Vagina (tissue), 2 donors: ENCODE data around the gene MIS18A. TPM values are rescaled to one million over a fixed set of nuclear protein-coding genes. Genes with fewer than 3 reads are reported as not detected.

Experiments used
- DNase-seq, 2 donors: peaks; one replicate each; pipeline ENCODE4 v3.0.0-alpha.2; 2017; ENCODE audit errors: extremely low spot score in 2 of 2
- H3K27ac ChIP-seq: fragments of 200-600 bp; sonication (generic); one replicate; pipeline ENCODE4 v1.5.1; 2019
- H3K27me3 ChIP-seq: fragments of 200-600 bp; sonication (generic); one replicate; pipeline ENCODE4 v1.5.1; 2019
- H3K36me3 ChIP-seq, 2 donors: fragments of 200-600 bp; sonication (generic); one replicate each; pipeline ENCODE4 v1.5.1; 2017 to 2019
- H3K4me1 ChIP-seq: fragments of 200-600 bp; sonication (generic); one replicate; pipeline ENCODE4 v1.5.1; 2019
- H3K4me3 ChIP-seq, 2 donors: fragments of 200-600 bp; sonication (generic); 1 replicate in 1 of 2; 2 replicates in 1 of 2; pipeline ENCODE4 v1.5.1; 2016 to 2019
- H3K9me3 ChIP-seq: fragments of 200-600 bp; sonication (generic); one replicate; pipeline ENCODE4 v1.5.1; 2019
- CTCF ChIP-seq, 3 experiments: fragments of 450-650 bp in 2 of 3; fragments of 200-600 bp in 1 of 3; sonication (generic) in 1 of 3; IDR thresholded peaks; one replicate each; pipeline ENCODE4 v1.5.1; 2017 to 2019; ENCODE audit warnings: antibody characterized with exemption in 3 of 3, mild to moderate bottlenecking in 2 of 3, moderate library complexity in 2 of 3
- POLR2A ChIP-seq, 2 donors: fragments of 450-650 bp; IDR thresholded peaks; one replicate each; pipeline ENCODE4 v1.6.1; 2017; ENCODE audit warnings: antibody characterized with exemption in 2 of 2, mild to moderate bottlenecking in 2 of 2, moderate library complexity in 2 of 2
- POLR2AphosphoS5 ChIP-seq, 2 donors: sonication (generic); formaldehyde crosslinking; IDR thresholded peaks; one replicate each; pipeline ENCODE4 v1.9.0; 2017; ENCODE audit warnings: antibody characterized with exemption in 2 of 2, mild to moderate bottlenecking in 2 of 2, low read depth in 1 of 2; ENCODE audit not compliant: insufficient read depth in 1 of 2
- intact Hi-C: fragments of 100-400 bp; cut with DNase I; formaldehyde crosslinking; loops from one replicate; pipeline ENCODE4 v1.15.1; 2023
- total RNA-seq: library from RNA; depleted of rRNA; stranded (reverse); fragments of >200 nt; gene quantifications from one replicate; pipeline ENCODE4 v1.2.3, GENCODE V29; 2016

The MIS18A gene
- total RNA-seq, 1 donor from 2014 or later, result 3.4 TPM

DNA sequence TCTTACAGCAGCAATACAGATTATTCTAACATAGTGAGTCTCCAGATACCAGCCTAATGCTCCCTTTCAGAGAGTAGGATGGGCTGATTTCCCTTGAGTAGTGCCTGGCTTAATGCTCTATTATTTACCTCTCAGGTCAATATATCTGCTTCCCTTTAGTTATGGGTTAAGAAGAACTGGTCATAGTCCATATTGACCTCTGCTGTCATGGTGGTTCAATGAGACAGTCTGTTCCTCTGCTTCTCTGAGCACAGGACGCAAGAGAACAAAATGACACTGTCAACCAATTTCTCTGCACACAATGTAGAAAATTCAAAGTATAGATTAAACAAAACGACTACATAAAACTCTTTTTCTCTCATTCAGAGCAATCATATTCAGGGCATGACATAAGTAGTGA, 22.7 kb upstream of the MIS18A start:
- no peaks in the 10 kb centered on the region for H3K27me3 ChIP-seq
- TF ChIP-seq POLR2A (IDR thresholded peaks at IDR 0.05) (no peak), POLR2AphosphoS5 (IDR thresholded peaks at IDR 0.05; ENCODE audit: insufficient read depth in 1 of 2, low read depth in 1 of 2) (no peak), CTCF (IDR thresholded peaks at IDR 0.05) (no peak)
- H3K4me3 ChIP-seq, result no peak overlapping the region
- no peaks in the 10 kb centered on the region for H3K36me3 ChIP-seq
- no peak for DNase-seq
- H3K9me3 ChIP-seq, result no peaks in the 10 kb centered on the region
- no peaks in the 10 kb centered on the region for H3K4me1 ChIP-seq
- intact Hi-C loops, result no loop called here
- no peak overlapping the region for H3K27ac ChIP-seq

DNA sequence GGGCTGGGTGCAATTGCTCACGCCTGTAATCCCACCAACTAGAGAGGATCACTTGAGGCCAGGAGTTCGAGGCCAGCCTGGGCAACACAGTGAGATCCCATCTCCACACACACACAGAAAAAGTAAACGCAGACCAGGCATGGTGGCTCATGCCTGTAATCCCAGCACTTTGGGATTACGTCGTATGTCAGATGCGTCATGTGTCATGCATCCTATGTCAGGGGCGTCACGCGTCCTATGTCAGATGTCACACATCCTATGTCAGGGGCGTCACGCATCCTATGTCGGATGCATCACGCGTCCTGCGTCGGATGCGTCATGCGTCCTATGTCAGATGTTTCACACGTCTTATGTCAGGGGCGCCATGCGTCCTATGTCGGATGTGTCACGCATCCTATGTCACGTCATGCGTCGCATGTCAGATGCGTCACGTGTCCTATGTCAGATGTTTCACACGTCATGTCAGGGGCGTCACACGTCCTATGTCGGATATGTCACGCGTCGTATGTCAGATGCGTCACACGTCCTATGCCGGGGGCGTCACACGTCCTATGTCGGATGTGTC, 21.4 kb upstream of the MIS18A start:
- no peaks in the 10 kb centered on the region for H3K9me3 ChIP-seq
- DNase-seq, result no peak
- no peaks in the 10 kb centered on the region for H3K36me3 ChIP-seq
- H3K27ac ChIP-seq, result no peak overlapping the region
- intact Hi-C loops, result no loop called here
- H3K4me3 ChIP-seq, result no peak overlapping the region
- H3K27me3 ChIP-seq, result no peaks in the 10 kb centered on the region
- TF ChIP-seq POLR2AphosphoS5 (IDR thresholded peaks at IDR 0.05; ENCODE audit: insufficient read depth in 1 of 2, low read depth in 1 of 2) (no peak), CTCF (IDR thresholded peaks at IDR 0.05) (no peak), POLR2A (IDR thresholded peaks at IDR 0.05) (no peak)
- no peaks in the 10 kb centered on the region for H3K4me1 ChIP-seq

DNA sequence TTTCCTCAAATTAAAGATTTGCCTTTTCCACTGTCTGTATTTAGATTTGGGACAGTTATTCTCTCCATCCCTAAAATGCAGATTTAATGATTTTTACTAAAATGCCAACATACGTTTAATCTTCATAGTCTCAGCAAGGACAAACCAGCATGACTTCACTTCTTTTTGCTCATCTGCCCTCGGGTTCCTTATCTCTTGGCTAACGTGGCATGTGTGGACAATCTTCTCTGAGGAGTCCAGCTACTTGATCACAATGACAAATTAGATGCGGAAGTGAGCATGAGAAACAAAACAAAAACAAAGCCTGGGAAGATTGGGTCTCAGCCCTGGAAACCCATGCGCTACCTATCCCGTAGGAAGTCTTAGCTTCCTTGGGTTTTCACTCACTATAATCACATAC, 20.8 kb upstream of the MIS18A start:
- Histone ChIP-seq H3K4me3 (no peak overlapping the region), H3K4me1 (no peaks in the 10 kb centered on the region), H3K27ac (no peak overlapping the region), H3K9me3 (no peaks in the 10 kb centered on the region), H3K27me3 (no peaks in the 10 kb centered on the region), H3K36me3 (no peaks in the 10 kb centered on the region)
- TF ChIP-seq POLR2A (IDR thresholded peaks at IDR 0.05) (no peak), POLR2AphosphoS5 (IDR thresholded peaks at IDR 0.05; ENCODE audit: insufficient read depth in 1 of 2, low read depth in 1 of 2) (no peak), CTCF (IDR thresholded peaks at IDR 0.05) (no peak)
- no peak for DNase-seq
- intact Hi-C loops, result no loop called here

GRCh38 chr21:32298658-32299081, 19.8 kb upstream of the MIS18A start, which contains the start of gene MRAP:
Gene MRAP (plus strand): TSS chr21:32298855. CDS start chr21:32298972, 117 bp downstream.
- Histone ChIP-seq H3K4me1 (no peaks in the 10 kb centered on the region), H3K36me3 (no peaks in the 10 kb centered on the region), H3K9me3 (no peaks in the 10 kb centered on the region), H3K27me3 (no peaks in the 10 kb centered on the region), H3K27ac (peak within 1 kb of the TSS; percentile 61), H3K4me3 (no peak within 1 kb of the TSS)
- intact Hi-C loops, result no loop called here
- TF ChIP-seq CTCF (IDR thresholded peaks at IDR 0.05) (no peak), POLR2A (IDR thresholded peaks at IDR 0.05) (no peak), POLR2AphosphoS5 (IDR thresholded peaks at IDR 0.05; ENCODE audit: insufficient read depth in 1 of 2, low read depth in 1 of 2) (no peak)
- DNase-seq, result peak in 1 of 2 donors; percentile 56

- Histone ChIP-seq H3K9me3 (no peaks in the 10 kb centered on the region), H3K4me1 (no peaks in the 10 kb centered on the region), H3K27me3 (no peaks in the 10 kb centered on the region), H3K4me3 (no peak overlapping the region), H3K27ac (peak overlapping the region; percentile 61), H3K36me3 (no peaks in the 10 kb centered on the region)
- TF ChIP-seq POLR2A (IDR thresholded peaks at IDR 0.05) (no peak), CTCF (IDR thresholded peaks at IDR 0.05) (no peak), POLR2AphosphoS5 (IDR thresholded peaks at IDR 0.05; ENCODE audit: insufficient read depth in 1 of 2, low read depth in 1 of 2) (no peak)
- intact Hi-C loops, result no loop called here
- peak in 1 of 2 donors; percentile 83 for DNase-seq
These were observed 19.3 kb upstream of the MIS18A start for GRCh38 chr21:32298148-32298559.
